GM10248 (cell line): ENCODE measurements around the gene HEATR5A.

Source experiments
- CTCF ChIA-PET: fragments of 300-600 bp; sonication (Branson Sonifier 250); formaldehyde crosslinking; extraction: SDS; loops from one replicate; lab custom pipeline; 2021; ENCODE audit warnings: antibody characterized with exemption; lab: Yijun Ruan, JAX
- POLR2A ChIA-PET: fragments of 350-650 bp; sonication (Branson Sonifier 250); formaldehyde crosslinking; extraction: SDS; loops from one replicate; lab custom pipeline; 2020; ENCODE audit warnings: antibody characterized with exemption; lab: Yijun Ruan, JAX
- DNase-seq: peaks from one replicate; pipeline ENCODE4 v3.0.0; 2012; ENCODE audit errors: extremely low spot score
- TF ChIP-seq, protein P1 (sequence below): IDR thresholded peaks from 2 replicates; pipeline ENCODE4 v1.5.1; 2012; ENCODE audit warnings: mild to moderate bottlenecking, low read depth; ENCODE audit errors: extremely low read depth, missing control alignments, control extremely low read depth

HEATR5A gene

DNA sequence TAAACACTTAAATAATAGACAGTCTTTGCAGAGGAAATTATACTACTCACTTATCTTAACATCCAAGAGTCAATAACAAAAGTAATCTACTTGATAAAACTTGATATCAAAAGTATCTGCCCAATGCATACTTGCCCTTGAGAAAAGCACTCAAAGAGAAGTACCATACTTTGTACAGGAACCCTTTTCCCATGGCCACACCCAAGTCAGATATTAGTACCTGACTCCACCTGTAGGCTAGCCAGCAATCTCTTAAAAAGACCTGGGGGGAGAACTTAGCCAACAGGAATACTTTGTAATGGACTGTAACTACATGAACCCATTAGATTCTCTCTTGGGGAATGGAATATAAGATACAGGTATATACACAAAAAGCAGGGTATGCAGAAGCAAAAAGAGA, 113.2 kb downstream of the HEATR5A start:
- ChIA-PET CTCF (no interaction called here), POLR2A (no interaction called here)
- TF ChIP-seq, protein P1, sequence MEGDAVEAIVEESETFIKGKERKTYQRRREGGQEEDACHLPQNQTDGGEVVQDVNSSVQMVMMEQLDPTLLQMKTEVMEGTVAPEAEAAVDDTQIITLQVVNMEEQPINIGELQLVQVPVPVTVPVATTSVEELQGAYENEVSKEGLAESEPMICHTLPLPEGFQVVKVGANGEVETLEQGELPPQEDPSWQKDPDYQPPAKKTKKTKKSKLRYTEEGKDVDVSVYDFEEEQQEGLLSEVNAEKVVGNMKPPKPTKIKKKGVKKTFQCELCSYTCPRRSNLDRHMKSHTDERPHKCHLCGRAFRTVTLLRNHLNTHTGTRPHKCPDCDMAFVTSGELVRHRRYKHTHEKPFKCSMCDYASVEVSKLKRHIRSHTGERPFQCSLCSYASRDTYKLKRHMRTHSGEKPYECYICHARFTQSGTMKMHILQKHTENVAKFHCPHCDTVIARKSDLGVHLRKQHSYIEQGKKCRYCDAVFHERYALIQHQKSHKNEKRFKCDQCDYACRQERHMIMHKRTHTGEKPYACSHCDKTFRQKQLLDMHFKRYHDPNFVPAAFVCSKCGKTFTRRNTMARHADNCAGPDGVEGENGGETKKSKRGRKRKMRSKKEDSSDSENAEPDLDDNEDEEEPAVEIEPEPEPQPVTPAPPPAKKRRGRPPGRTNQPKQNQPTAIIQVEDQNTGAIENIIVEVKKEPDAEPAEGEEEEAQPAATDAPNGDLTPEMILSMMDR, result no peak
- DNase-seq, result no peak

DNA sequence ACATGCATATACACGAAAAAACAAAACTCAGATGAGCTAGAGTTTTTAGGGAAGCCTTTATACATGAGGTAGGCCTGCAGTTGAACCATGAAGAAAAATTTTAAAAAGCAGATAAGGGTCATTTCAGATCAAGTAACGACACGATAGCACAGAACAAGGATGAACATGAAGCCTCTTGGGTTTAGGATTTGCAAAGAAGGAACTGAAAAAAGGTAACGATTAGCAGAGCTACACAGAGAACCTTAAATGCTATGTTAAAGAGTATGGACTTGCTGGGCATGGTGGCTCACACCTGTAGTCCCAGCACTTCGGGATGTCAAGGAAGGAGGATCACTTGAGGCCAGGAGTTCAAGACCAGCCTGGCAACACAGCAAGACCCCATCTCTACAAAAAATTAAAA, 116.7 kb downstream of the HEATR5A start:
- POLR2A ChIA-PET, result no interaction called here
- TF ChIP-seq, protein P1, result no peak
- CTCF ChIA-PET, result no interaction called here
- DNase-seq, result no peak

DNA sequence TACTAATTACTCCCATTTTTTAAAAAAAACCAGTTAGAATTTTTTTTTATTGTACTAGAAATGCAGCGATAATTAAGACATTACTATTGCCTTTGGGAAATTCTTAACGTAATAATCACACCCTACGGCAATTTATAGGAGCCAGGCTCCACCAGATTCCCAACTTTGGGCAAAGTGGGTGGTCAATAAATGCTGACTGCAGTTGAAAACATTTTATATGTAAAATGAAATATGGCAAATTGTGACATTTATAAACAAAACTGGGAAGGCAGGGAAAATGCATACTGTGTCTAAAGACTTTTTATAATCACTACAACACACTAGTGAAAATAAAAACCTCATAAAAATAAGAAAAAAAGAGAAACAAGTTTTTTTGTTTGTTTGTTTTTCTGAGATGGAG, 119.5 kb downstream of the HEATR5A start:
- TF ChIP-seq, protein P1, result no peak
- CTCF ChIA-PET, result interaction anchor here (0.9 kb wide), 1 partner anchor 51 kb away, joined by 3 read pairs; no protein-coding TSS in a partner anchor
- POLR2A ChIA-PET, result no interaction called here
- DNase-seq, result no peak

DNA sequence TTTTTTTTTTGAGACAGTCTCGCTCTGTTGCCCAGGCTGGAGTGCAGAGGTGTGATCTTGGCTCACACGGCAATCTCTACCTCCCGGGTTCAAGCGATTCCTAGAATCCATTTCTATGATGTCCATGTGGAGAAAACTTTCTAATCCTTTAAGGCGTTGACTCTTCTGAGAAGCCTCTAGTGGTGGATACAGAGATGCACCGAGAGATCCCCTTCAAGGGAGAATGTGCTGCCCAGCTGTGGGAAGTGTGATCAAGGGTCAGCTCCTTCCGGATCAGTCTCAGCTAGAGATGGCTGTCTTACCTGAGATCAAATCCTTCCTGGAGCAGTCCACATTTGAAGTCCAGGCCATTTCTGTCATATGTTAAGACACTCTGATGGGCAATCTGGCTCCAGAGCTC, 120.1 kb downstream of the HEATR5A start:
- TF ChIP-seq, protein P1, result no peak
- ChIA-PET CTCF (no interaction called here), POLR2A (no interaction called here)
- no peak for DNase-seq

DNA sequence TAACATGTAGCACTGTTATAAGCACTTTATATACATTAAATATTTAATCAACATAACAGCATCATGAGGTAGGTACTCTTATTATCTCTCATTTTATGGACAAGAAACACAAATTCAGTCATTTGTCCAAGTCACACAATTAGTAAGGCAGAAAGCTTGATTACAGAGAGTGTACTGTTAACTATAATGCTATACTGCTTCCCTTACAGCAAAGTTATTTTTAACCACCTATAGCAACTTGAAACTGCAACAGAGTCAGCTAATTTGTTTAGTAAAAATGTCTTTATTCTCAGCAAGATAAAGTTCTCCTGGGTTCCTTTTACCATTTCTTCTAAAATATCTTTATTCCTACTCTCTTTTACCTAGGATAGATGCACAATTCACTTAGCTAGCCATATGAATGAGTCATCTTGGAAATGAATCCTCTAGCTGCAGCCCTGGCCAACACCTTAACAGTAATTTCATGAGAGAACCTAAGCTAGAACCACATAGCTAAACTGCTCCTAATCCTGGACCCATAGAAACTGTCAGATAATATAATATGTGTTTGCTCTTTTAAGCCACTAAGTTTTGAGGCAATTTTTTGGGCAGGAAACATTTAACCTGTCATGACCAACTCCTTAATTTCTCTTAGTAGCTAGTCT, 122.5 kb downstream of the HEATR5A start:
- CTCF ChIA-PET, result interaction anchor here (1.1 to 1.3 kb wide), 5 partner anchors 13 to 81 kb away, joined by 3 to 4 read pairs (median 3); no protein-coding TSS in a partner anchor

DNA sequence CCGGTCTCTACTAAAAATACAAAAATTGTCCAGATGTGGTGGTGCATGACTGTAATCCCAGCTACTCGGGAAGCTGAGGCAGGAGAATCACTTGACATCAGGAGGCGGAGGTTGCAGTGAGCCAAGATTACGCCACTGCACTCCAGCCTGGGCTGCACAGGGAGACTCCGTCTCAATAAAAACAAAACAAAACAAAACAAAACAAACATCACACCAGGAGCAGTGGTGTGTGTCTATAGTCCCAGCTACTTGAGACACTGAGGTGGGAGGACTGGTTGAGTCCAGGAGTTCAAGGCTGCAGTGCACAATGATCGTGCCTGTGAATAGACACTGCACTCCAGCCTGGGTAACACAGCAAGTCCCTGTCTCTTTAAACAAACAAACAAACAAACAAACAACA, 123.2 kb downstream of the HEATR5A start:
- DNase-seq, result no peak
- ChIA-PET POLR2A (no interaction called here), CTCF (interaction anchor here (1.3 kb wide), 2 partner anchors 29 to 80 kb away, joined by 3 to 4 read pairs; no protein-coding TSS in a partner anchor)
- TF ChIP-seq, protein P1, result no peak

More for the DNA sequence above, 122.5 kb downstream of the HEATR5A start:
- POLR2A ChIA-PET, result no interaction called here
- peak; percentile 23 for DNase-seq
- TF ChIP-seq, protein P1, result no peak
